Urinary bladder (tissue), 4 donors: ENCODE results near the gene PPP2R5C. TPM values are rescaled to one million over a fixed set of nuclear protein-coding genes. Genes with fewer than 3 reads are reported as not detected.
"Not testable (repeated sequence)": the region's sequence is repeated elsewhere in the genome, so short reads cannot be mapped to it uniquely, and the experiment has no call there.

Experiments used
- DNase-seq: peaks from one replicate; pipeline ENCODE4 v3.0.0-alpha.2; 2015; ENCODE audit errors: extremely low spot score
- H3K27ac ChIP-seq: one replicate; pipeline ENCODE4 v1.5.1; 2013; ENCODE audit warnings: low read depth, mild to moderate bottlenecking, moderate library complexity
- H3K36me3 ChIP-seq: one replicate; pipeline ENCODE4 v1.6.1; 2013; ENCODE audit warnings: mild to moderate bottlenecking, moderate library complexity; ENCODE audit not compliant: insufficient read depth
- H3K4me1 ChIP-seq: one replicate; pipeline ENCODE4 v1.6.1; 2013; ENCODE audit warnings: mild to moderate bottlenecking, moderate library complexity; ENCODE audit not compliant: insufficient read depth
- H3K4me3 ChIP-seq: one replicate; pipeline ENCODE4 v1.5.1; 2013; ENCODE audit warnings: low read depth, low read length
- WGBS: extraction: QIAGEN DNeasy Blood & Tissue Kit; methylation state at CpG from one replicate; pipeline ENCODE4 v1.1.7; 2013; 5-methylcytosine and 5-hydroxymethylcytosine counted together
- polyA plus RNA-seq: library from polyadenylated mRNA; stranded (reverse); fragments of 200-250 nt; gene quantifications from one replicate; pipeline ENCODE4 v1.2.3, GENCODE V29; 2013
- total RNA-seq: library from RNA; depleted of rRNA; stranded (reverse); fragments of >200 nt; gene quantifications from one replicate; pipeline ENCODE4 v1.2.3, GENCODE V29; 2014
- donor health status: healthy with polysubstance abuse.
- donor health status: healthy.

The PPP2R5C gene
- total and polyA plus RNA-seq, 2 donors, result 85.4 to 118 TPM

DNA sequence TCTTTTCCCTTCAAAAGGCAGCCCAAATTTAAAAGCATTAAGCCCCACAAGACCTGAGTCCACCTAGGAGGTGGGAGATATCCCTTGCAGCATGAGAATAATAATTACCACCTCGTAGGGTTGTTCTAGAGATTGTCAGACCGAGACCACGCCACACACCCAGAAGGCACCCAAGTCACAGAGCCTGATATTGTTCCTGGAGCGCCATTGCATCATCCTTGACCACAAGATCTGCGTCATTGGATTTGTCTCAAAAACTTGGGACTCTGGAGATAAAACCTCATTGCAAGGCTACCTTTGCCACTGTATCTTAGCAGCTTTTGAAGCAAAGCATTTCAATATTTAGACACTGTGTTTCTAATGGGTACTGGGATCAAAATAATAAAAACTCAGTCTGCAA is 29.4 kb upstream of the PPP2R5C start:
- 68% methylated on average over 5 of the region's 5 CpGs for WGBS
- DNase-seq, result no peak
- Histone ChIP-seq H3K4me3 (no peak overlapping the region), H3K4me1 (no peaks in the 10 kb centered on the region), H3K27ac (no peak overlapping the region), H3K36me3 (no peaks in the 10 kb centered on the region)

DNA sequence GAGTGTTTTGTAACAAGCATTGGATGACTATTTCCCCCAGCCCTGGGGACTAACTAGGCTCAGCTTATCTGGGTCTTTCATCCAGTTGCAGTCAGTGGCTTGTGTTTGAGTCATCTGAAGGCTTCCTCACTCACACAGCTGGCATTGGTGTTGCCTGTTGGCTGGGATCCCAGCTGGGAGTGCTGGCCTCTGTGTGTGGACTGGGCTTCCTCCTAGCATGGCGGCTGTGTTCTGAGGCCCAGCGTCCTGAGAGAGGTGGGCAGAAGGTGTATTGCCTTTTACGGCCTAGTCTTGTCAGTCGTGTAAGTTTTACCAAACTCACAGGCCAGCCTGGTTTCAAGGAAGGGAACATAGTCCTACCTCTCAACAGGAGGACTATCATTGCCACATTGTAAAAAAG is 28.3 kb upstream of the PPP2R5C start:
- 94% methylated on average over 4 of the region's 4 CpGs for WGBS
- no peak overlapping the region for H3K27ac ChIP-seq
- no peaks in the 10 kb centered on the region for H3K36me3 ChIP-seq
- H3K4me1 ChIP-seq, result no peaks in the 10 kb centered on the region
- H3K4me3 ChIP-seq, result no peak overlapping the region
- no peak for DNase-seq

DNA sequence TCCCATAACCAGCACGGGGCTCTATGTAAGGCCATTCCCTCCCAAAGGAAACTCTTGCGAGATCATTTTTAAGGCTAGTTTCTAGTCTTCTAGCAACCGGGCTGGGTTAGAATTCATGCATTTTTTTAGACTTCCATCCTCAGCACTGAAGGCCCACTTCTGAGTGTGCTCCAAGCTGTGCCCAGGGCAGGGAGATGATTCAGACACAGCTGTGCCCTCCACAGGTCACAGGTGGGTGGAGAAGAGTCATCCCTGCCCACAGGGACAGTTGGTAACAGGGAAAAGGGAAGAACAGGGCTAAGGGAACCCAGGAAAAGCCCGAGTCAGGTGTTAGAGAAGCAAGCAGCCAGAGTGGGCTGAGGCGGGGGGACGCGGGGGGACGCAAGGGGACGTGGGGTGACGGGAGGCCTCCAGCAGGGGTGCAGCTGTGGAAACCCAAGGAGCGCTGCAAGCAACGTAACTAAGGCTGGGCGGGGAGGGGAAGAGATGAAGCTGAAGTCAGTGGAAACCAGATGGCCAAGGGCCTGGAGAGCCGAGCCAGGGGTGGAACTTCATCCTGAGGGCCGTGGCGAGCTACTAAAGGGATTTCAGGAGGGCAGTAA is 27.2 kb upstream of the PPP2R5C start:
- no peaks in the 10 kb centered on the region for H3K4me1 ChIP-seq
- H3K27ac ChIP-seq, result no peak overlapping the region
- 84% methylated on average over 16 of the region's 16 CpGs for WGBS
- DNase-seq, result no peak
- H3K36me3 ChIP-seq, result no peaks in the 10 kb centered on the region
- no peak overlapping the region for H3K4me3 ChIP-seq

DNA sequence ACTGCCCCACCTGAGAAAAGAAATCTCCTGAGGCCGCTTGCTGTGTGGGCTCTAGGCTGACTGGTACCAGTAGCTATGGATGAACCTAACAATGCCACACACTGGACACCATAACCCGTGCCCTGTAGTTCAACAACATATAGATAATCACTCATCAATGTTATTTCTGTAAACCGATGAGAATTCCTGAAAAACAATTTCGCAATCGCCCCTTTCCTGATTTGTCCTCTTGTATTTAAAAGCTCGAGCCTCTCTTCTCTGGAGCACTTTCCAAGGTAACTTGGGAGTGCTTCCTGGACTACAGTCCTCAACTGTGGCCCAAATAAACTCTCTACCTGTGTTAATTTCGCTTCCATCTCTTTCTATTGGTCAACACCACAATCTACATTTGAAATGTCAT is 26.1 kb upstream of the PPP2R5C start:
- DNase-seq, result no peak
- H3K36me3 ChIP-seq, result no peaks in the 10 kb centered on the region
- no peak overlapping the region for H3K4me3 ChIP-seq
- H3K27ac ChIP-seq, result no peak overlapping the region
- 84% methylated on average over 7 of the region's 7 CpGs for WGBS
- H3K4me1 ChIP-seq, result no peaks in the 10 kb centered on the region

DNA sequence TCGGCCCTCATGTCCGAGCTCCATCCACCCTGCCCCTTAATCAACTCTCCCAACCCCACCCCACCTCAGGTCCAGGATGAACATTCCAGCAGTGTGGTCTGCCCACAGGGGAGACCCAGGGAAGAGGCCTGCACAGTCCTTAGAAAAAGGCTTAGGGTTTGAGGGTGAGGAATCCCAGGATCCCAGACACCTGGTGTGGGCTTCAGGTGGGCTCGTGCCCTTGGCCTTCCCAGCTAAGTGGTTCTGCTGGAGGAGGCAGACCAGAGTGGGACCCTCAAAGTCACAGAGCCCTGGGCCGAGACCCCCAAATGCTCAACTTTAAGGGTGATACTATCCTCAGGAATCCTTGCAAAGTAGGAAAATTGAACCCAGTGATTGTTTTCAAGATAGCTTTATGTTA is 25.4 kb upstream of the PPP2R5C start:
- 86% methylated on average over 4 of the region's 4 CpGs for WGBS
- no peak for DNase-seq

DNA sequence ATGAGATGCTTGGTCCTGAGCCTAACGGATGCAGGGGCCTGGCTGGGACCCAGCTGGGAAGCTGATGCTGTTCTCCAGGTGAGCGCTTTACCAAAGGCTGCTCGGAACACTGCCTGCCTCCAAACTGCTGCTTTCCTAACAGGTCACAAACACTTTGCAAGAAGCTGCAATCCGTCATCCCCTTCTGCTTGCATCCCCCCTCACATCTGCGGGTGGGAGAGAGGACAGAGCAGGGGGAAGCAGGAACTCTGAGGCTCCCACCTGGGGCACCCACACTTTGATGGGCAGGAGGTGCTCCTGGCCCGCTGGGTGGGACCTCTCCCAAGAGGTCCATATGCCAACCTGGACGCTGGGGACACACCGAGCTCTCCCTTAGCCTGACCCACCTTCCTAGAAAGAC is 24.9 kb upstream of the PPP2R5C start:
- 80% methylated on average over 8 of the region's 8 CpGs for WGBS
- Histone ChIP-seq H3K27ac (no peak overlapping the region), H3K4me1 (no peaks in the 10 kb centered on the region), H3K36me3 (no peaks in the 10 kb centered on the region), H3K4me3 (no peak overlapping the region)
- no peak for DNase-seq

More for the DNA sequence above, 25.4 kb upstream of the PPP2R5C start:
- Histone ChIP-seq H3K4me1 (no peaks in the 10 kb centered on the region), H3K36me3 (no peaks in the 10 kb centered on the region), H3K27ac (no peak overlapping the region), H3K4me3 (no peak overlapping the region)

DNA sequence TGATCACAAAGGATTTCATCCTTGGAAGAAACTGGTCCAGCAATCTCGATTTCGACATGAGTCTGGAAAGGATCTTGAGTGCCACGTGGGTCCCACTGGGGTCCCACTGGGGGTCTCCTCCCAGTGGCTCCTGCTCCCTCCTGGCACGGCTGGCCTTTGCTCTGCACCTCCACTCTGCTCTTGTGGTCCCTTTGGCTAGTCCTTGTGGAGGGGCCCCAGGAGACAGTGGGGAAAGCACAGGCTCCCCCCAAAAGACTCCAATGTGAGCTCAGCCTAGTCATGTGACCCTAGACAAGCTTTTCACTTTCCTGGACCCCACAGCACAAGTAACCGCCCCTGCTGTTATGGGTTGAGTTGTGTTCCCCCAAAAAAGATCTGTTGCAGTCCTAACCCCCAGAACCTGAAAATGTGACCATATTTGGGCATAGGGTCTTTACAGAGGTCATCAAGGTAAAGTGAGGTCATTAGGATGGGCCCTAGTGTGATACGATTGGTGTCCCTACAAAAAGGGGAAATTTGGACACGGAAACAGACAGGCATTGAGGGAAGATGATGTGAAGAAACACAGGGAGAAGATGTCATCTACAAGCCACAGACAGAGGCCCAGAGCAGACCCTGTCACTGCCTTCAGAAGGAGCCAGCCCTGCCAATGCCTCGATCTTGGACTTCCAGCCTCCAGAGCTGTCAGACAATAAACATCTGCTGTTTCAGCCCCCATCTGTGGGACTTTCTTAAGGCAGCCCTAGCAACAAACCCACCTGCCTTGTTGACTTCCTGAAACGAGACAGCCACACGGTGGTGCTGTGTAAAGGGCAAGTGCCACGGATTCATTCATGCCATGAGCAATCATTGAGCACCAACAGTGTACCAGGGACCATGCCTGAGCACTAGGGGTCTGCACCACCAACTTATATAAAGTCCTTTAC is 23.8 kb upstream of the PPP2R5C start:
- Histone ChIP-seq H3K27ac (no peak overlapping the region), H3K4me3 (no peak overlapping the region), H3K4me1 (no peaks in the 10 kb centered on the region), H3K36me3 (no peaks in the 10 kb centered on the region)
- no peak for DNase-seq
- 67% methylated on average over 11 of the region's 11 CpGs for WGBS

DNA sequence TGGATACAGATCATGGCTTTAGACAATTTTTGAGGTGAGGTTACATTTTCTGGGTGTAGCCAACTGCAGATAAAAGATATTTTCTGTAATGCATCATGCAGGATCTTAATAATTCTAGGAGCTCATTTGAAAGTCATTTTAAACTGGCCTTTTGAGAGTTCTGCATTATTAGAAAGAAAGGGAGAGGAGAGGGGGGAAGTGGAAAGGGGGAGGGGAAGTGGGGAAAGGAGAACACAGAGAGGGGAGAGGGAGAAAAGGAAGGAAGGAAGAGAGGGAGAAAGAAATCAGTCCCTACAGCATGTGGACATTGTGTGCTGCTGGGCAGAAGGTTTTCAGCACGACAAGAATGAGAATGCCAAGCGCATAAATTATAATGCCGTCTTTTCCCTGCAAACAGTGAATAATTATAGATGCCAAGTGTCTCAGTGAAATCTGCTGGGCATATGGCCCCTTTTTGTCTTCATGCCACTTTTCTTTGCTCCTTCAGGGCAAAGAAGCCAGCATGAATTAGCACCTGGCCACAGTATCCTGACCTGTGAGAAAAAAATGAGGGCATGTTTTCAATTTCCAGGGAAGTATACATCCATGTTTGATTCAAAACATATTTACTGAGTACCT is 22.7 kb upstream of the PPP2R5C start:
- Histone ChIP-seq H3K36me3 (no peaks in the 10 kb centered on the region), H3K4me1 (no peaks in the 10 kb centered on the region), H3K27ac (no peak overlapping the region), H3K4me3 (no peak overlapping the region)
- no peak for DNase-seq
- 68% methylated on average over 3 of the region's 3 CpGs for WGBS

DNA sequence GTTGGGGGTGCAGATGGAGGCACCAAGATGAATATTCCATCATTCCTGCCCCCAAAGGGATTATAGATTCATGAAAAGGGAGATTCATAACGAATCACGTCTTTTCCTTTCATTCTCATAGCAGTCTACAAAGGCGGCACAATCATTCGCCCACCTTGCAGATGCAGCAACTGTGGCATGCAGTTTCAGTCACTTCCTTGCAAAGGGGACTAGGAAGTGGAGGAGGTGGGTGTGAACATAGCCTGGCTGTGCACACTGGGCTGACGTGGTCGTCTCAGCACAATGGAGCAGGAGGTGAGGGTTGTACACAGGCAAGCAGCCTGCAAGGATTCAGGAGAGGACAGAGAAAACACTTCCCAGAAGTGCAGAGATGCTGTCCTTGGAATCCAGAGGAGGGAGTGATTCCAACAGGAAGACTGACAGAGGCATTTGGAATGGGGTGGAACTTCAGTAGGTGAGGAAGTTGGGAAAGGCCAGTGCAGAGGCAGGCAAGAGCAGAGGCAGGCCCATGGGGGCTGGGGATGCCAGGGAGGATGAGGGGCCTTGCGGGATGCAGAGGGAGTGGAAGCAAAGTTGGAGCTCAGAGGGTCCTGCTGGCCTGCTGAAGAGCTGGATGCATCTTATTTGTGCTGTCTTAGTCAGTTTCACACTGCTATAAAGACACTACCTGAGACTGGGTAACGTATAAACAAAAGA is 21.9 kb upstream of the PPP2R5C start:
- Histone ChIP-seq H3K4me3 (no peak overlapping the region), H3K27ac (no peak overlapping the region), H3K36me3 (no peaks in the 10 kb centered on the region), H3K4me1 (no peaks in the 10 kb centered on the region)
- DNase-seq, result no peak
- 76% methylated on average over 8 of the region's 8 CpGs for WGBS

DNA sequence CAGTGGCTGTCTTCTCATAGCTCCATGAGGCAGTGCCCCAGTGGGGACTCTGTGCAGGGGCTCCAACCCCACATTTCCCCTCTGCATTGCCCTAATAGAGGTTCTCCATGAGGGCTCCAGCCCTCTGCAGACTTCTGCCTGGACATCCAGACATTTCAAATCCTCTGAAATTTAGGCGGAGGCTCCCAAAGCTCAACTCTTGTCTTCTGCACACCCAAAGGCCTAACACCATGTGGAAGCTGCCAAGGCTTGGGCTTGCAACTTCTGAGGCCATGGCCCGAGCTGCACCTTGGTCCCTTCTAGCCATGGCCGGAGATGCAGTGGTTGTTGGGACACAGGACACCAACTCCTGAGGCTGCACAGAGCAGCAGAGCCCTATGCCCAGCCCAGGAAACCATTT is 20.5 kb upstream of the PPP2R5C start:
- H3K27ac ChIP-seq, result no peak overlapping the region
- H3K4me3 ChIP-seq, result no peak overlapping the region
- DNase-seq, result no peak
- no peaks in the 10 kb centered on the region for H3K4me1 ChIP-seq
- WGBS, result 90% methylated on average over 3 of the region's 3 CpGs
- H3K36me3 ChIP-seq, result no peaks in the 10 kb centered on the region

DNA sequence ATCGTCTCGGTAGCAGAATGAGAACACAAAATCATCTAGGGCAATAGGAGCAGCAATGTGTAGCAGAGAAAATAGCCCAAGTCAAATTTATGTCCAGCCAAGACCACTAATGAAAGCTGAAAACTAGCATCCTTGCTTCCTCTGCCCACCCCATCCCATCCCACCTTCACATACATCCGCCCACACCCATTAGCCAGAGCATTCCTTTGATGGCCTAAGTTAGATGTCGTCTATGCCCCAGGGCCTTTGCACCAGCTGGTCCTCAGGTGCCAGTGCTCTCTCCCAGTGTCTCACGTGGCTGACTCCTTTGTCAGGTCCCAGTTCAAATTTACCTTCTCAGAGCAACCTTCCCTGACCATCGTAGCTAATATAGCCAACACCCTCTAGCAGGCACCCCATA is 17.8 kb upstream of the PPP2R5C start:
- DNase-seq, result no peak
- no peak overlapping the region for H3K4me3 ChIP-seq
- WGBS, result 66% methylated on average over 6 of the region's 6 CpGs
- no peaks in the 10 kb centered on the region for H3K4me1 ChIP-seq
- H3K36me3 ChIP-seq, result no peaks in the 10 kb centered on the region
- H3K27ac ChIP-seq, result no peak overlapping the region

DNA sequence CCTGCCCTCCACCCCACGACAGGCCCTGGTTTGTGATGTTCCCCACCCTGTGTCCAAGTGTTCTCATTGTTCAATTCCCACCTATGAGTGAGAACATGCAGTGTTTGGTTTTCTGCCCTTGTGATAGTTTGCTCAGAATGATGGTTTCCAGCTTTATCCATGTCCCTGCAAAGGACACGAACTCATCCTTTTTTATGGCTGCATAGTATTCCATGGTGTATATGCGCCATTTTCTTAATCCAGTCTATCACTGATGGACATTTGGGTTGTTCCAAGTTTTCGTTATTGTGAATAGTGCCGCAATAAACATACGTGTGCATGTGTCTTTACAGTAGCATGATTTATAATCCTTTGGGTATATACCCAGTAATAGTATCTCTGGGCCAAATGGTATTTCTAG is 17.1 kb upstream of the PPP2R5C start:
- DNase-seq, result not testable (repeated sequence)

DNA sequence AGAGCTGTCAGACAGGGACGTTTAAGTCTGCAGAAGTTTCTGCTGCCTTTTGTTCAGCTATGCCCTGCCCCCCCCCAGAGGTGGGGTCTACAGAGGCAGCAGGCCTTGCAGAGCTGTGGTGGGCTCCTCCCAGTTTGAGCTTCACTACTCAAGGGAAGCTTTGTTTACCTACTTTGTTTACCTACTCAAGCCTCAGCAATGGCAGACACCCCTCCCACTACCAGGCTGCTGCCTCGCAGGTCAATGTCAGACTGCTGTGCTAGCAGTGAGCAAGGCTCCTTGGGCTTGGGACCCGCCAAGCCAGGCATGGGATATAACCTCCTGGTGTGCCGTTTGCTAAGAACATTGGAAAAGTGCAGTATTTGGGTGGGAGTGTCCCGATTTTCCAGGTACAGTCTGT is 11.8 kb upstream of the PPP2R5C start:
- not testable (repeated sequence) for H3K27ac ChIP-seq, DNase-seq, H3K4me1 ChIP-seq, H3K36me3 ChIP-seq, H3K4me3 ChIP-seq
- WGBS, result 65% methylated on average over 5 of the region's 5 CpGs

More for the DNA sequence above, 17.1 kb upstream of the PPP2R5C start:
- H3K27ac ChIP-seq, H3K36me3 ChIP-seq, H3K4me1 ChIP-seq, H3K4me3 ChIP-seq: not testable (repeated sequence)
- WGBS, result 79% methylated on average over 6 of the region's 6 CpGs
